Effector memory CD8-positive, alpha-beta T cell (primary cell): ENCODE measurements around the gene CDRT15.
A peak's percentile ranks its signal among the peaks of the same experiment; 100 is the strongest.

Experiments used
- ATAC-seq: fragments of 150-1000 bp; cut with Tn5 transposase; replicated peaks from 2 replicates; pipeline ENCODE4 v1.10.0; 2021; ENCODE audit warnings: mild to moderate bottlenecking, moderate library complexity
- DNase-seq, 3 experiments: peaks; one replicate each; pipeline ENCODE4 v3.0.0; 2021
- H3K27ac Mint-ChIP-seq, 2 donors: one replicate each; pipeline ENCODE4 v1.8.0; 2022; ENCODE audit warnings: mild to moderate bottlenecking in 2 of 2, mixed read lengths in 2 of 2, moderate library complexity in 2 of 2
- H3K27me3 Mint-ChIP-seq, 2 donors: one replicate each; pipeline ENCODE4 v1.8.0; 2022; ENCODE audit warnings: mixed read lengths in 2 of 2
- H3K36me3 Mint-ChIP-seq: one replicate; pipeline ENCODE4 v1.8.0; 2022; ENCODE audit warnings: mild to moderate bottlenecking, moderate library complexity, mixed read lengths; ENCODE audit not compliant: insufficient read depth
- H3K4me1 Mint-ChIP-seq, 2 donors: one replicate each; pipeline ENCODE4 v1.8.0; 2022; ENCODE audit warnings: low read depth in 2 of 2, mixed read lengths in 2 of 2
- H3K4me3 Mint-ChIP-seq, 2 donors: one replicate each; pipeline ENCODE4 v1.8.0; 2022; ENCODE audit warnings: mild to moderate bottlenecking in 2 of 2, mixed read lengths in 2 of 2, moderate library complexity in 2 of 2
- H3K9me3 Mint-ChIP-seq, 2 donors: one replicate each; pipeline ENCODE4 v1.8.0; 2022; ENCODE audit warnings: mixed read lengths in 2 of 2

Gene CDRT15

GRCh38 chr17:14204084-14204483, 32.6 kb downstream of the CDRT15 start:
- H3K36me3 Mint-ChIP-seq = peaks cover 5% of the 10 kb centered on the region
- peak overlapping the region; percentile 28 to 95 for H3K27ac Mint-ChIP-seq
- peaks cover 71 to 72% of the 10 kb centered on the region in 2 donors for H3K4me1 Mint-ChIP-seq
- H3K27me3 Mint-ChIP-seq = no peaks in the 10 kb centered on the region
- peak overlapping the region; percentile 84 to 88 for H3K4me3 Mint-ChIP-seq
- H3K9me3 Mint-ChIP-seq = peaks cover 0 to 2% of the 10 kb centered on the region in 2 donors
- ATAC-seq (no peak), DNase-seq (no peak)

GRCh38 chr17:14203388-14203787, 33.3 kb downstream of the CDRT15 start:
- Mint-ChIP-seq H3K27ac (peak overlapping the region; percentile 28 to 95), H3K36me3 (peaks cover 6% of the 10 kb centered on the region), H3K9me3 (peaks cover 0 to 2% of the 10 kb centered on the region in 2 donors), H3K27me3 (no peaks in the 10 kb centered on the region), H3K4me3 (peak overlapping the region; percentile 7 to 88), H3K4me1 (peaks cover 78 to 79% of the 10 kb centered on the region in 2 donors)
- DNase-seq = no peak
- no peak for ATAC-seq

GRCh38 chr17:14202388-14203166, 34.1 kb downstream of the CDRT15 start:
- H3K4me1 Mint-ChIP-seq = peaks cover 85 to 87% of the 10 kb centered on the region in 2 donors
- H3K27me3 Mint-ChIP-seq = no peaks in the 10 kb centered on the region
- DNase-seq (no peak), ATAC-seq (no peak)
- H3K9me3 Mint-ChIP-seq = peaks cover 0 to 2% of the 10 kb centered on the region in 2 donors
- H3K27ac Mint-ChIP-seq = peak overlapping the region; percentile 74 to 95
- peaks cover 8% of the 10 kb centered on the region for H3K36me3 Mint-ChIP-seq
- H3K4me3 Mint-ChIP-seq = peak overlapping the region; percentile 46 to 57

GRCh38 chr17:14201988-14202380, 34.7 kb downstream of the CDRT15 start:
- no peak for ATAC-seq
- peaks cover 0 to 2% of the 10 kb centered on the region in 2 donors for H3K9me3 Mint-ChIP-seq
- H3K27ac Mint-ChIP-seq = peak overlapping the region; percentile 74 to 95
- peak overlapping the region; percentile 46 to 57 for H3K4me3 Mint-ChIP-seq
- peaks cover 88 to 90% of the 10 kb centered on the region in 2 donors for H3K4me1 Mint-ChIP-seq
- no peak for DNase-seq
- no peaks in the 10 kb centered on the region for H3K27me3 Mint-ChIP-seq
- peaks cover 11% of the 10 kb centered on the region for H3K36me3 Mint-ChIP-seq

GRCh38 chr17:14201021-14201987, 35.4 kb downstream of the CDRT15 start:
- peak overlapping the region; percentile 46 to 57 for H3K4me3 Mint-ChIP-seq
- H3K36me3 Mint-ChIP-seq = peaks cover 8% of the 10 kb centered on the region
- ATAC-seq (peak; percentile 64), DNase-seq (peak; percentile 34 to 41 (median 38))
- peaks cover 0 to 2% of the 10 kb centered on the region in 2 donors for H3K9me3 Mint-ChIP-seq
- H3K27ac Mint-ChIP-seq = peak overlapping the region; percentile 74 to 95
- peaks cover 92 to 95% of the 10 kb centered on the region in 2 donors for H3K4me1 Mint-ChIP-seq
- no peaks in the 10 kb centered on the region for H3K27me3 Mint-ChIP-seq

- no peak for ATAC-seq
- H3K9me3 Mint-ChIP-seq = no peaks in the 10 kb centered on the region
- DNase-seq = no peak
- H3K4me1 Mint-ChIP-seq = peaks cover 89 to 94% of the 10 kb centered on the region in 2 donors
- H3K36me3 Mint-ChIP-seq = peaks cover 8% of the 10 kb centered on the region
- H3K27ac Mint-ChIP-seq = peak overlapping the region; percentile 74 to 95
- H3K4me3 Mint-ChIP-seq = peak overlapping the region in 1 of 2 donors; percentile 57
- H3K27me3 Mint-ChIP-seq = no peaks in the 10 kb centered on the region
These were observed 36.3 kb downstream of the CDRT15 start for GRCh38 chr17:14200354-14200753.

- Mint-ChIP-seq H3K27ac (peak overlapping the region; percentile 71 to 95), H3K4me3 (peak overlapping the region; percentile 40 to 56), H3K27me3 (no peaks in the 10 kb centered on the region), H3K4me1 (peaks cover 83 to 91% of the 10 kb centered on the region in 2 donors), H3K9me3 (no peaks in the 10 kb centered on the region), H3K36me3 (peaks cover 8% of the 10 kb centered on the region)
- ATAC-seq (no peak), DNase-seq (no peak)
These were observed 37.1 kb downstream of the CDRT15 start for GRCh38 chr17:14199601-14200000.

- Mint-ChIP-seq H3K27me3 (no peaks in the 10 kb centered on the region), H3K27ac (peak overlapping the region; percentile 71 to 95), H3K9me3 (no peaks in the 10 kb centered on the region), H3K4me3 (peak overlapping the region; percentile 40 to 56), H3K36me3 (peaks cover 8% of the 10 kb centered on the region), H3K4me1 (peaks cover 76 to 85% of the 10 kb centered on the region in 2 donors)
- DNase-seq = no peak
- no peak for ATAC-seq
These were observed 38.1 kb downstream of the CDRT15 start for GRCh38 chr17:14198575-14198974.

- Mint-ChIP-seq H3K36me3 (peaks cover 8% of the 10 kb centered on the region), H3K4me3 (peak overlapping the region; percentile 63 to 75), H3K9me3 (no peaks in the 10 kb centered on the region), H3K4me1 (peaks cover 75 to 83% of the 10 kb centered on the region in 2 donors), H3K27me3 (no peaks in the 10 kb centered on the region), H3K27ac (peak overlapping the region; percentile 71 to 95)
- ATAC-seq (no peak), DNase-seq (no peak)
These were observed 38.6 kb downstream of the CDRT15 start for GRCh38 chr17:14198013-14198412.

GRCh38 chr17:14197586-14197985, 39.1 kb downstream of the CDRT15 start:
- H3K4me3 Mint-ChIP-seq = peak overlapping the region; percentile 63 to 75
- peaks cover 73 to 81% of the 10 kb centered on the region in 2 donors for H3K4me1 Mint-ChIP-seq
- H3K9me3 Mint-ChIP-seq = no peaks in the 10 kb centered on the region
- ATAC-seq (peak; percentile 49), DNase-seq (peak in 2 of 3 experiments; percentile 27 to 35)
- peaks cover 8% of the 10 kb centered on the region for H3K36me3 Mint-ChIP-seq
- H3K27ac Mint-ChIP-seq = peak overlapping the region; percentile 71 to 95
- no peaks in the 10 kb centered on the region for H3K27me3 Mint-ChIP-seq

GRCh38 chr17:14197057-14197456, 39.6 kb downstream of the CDRT15 start:
- peaks cover 69 to 80% of the 10 kb centered on the region in 2 donors for H3K4me1 Mint-ChIP-seq
- no peaks in the 10 kb centered on the region for H3K9me3 Mint-ChIP-seq
- no peaks in the 10 kb centered on the region for H3K27me3 Mint-ChIP-seq
- H3K4me3 Mint-ChIP-seq = peak overlapping the region; percentile 63 to 75
- ATAC-seq (no peak), DNase-seq (no peak)
- peak overlapping the region; percentile 71 to 95 for H3K27ac Mint-ChIP-seq
- peaks cover 8% of the 10 kb centered on the region for H3K36me3 Mint-ChIP-seq

- no peak for DNase-seq
- H3K4me3 Mint-ChIP-seq = peak overlapping the region; percentile 63 to 75
- peaks cover 8% of the 10 kb centered on the region for H3K36me3 Mint-ChIP-seq
- ATAC-seq = no peak
- peaks cover 67 to 80% of the 10 kb centered on the region in 2 donors for H3K4me1 Mint-ChIP-seq
- peak overlapping the region; percentile 11 to 95 for H3K27ac Mint-ChIP-seq
- no peaks in the 10 kb centered on the region for H3K9me3 Mint-ChIP-seq
- no peaks in the 10 kb centered on the region for H3K27me3 Mint-ChIP-seq
These were observed 40.2 kb downstream of the CDRT15 start for GRCh38 chr17:14196377-14196997.
